Aorta (tissue), 5 donors: ENCODE data around the gene MVK. TPM values are rescaled to one million over a fixed set of nuclear protein-coding genes. Genes with fewer than 3 reads are reported as not detected.

Experiments used
- ATAC-seq: fragments of 200-7000 bp; cut with Tn5 transposase; one replicate; pipeline ENCODE4 v1.9.1; 2022; ENCODE audit warnings: moderate library complexity; ENCODE audit not compliant: low FRiP score
- DNase-seq, 2 donors: peaks; one replicate each; pipeline ENCODE4 v3.0.0-alpha.2; 2020
- H3K27ac ChIP-seq, 2 donors: one replicate each; pipeline ENCODE4 v1.5.1; 2013; ENCODE audit warnings: low read length in 2 of 2, mild to moderate bottlenecking in 2 of 2, moderate library complexity in 2 of 2, control low read depth in 1 of 2, inconsistent platforms in 1 of 2, low read depth in 1 of 2
- H3K27me3 ChIP-seq, 2 donors: one replicate each; pipeline ENCODE4 v1.6.1; 2013; ENCODE audit warnings: control low read depth in 1 of 2, low read length in 1 of 2, mild to moderate bottlenecking in 1 of 2, moderate library complexity in 1 of 2; ENCODE audit not compliant: insufficient read depth in 2 of 2, control insufficient read depth in 1 of 2
- H3K36me3 ChIP-seq, 2 donors: one replicate each; pipeline ENCODE4 v1.6.1; 2013; ENCODE audit warnings: control low read depth in 1 of 2, low read length in 1 of 2, mild to moderate bottlenecking in 1 of 2; ENCODE audit not compliant: insufficient read depth in 2 of 2, control insufficient read depth in 1 of 2
- H3K4me1 ChIP-seq, 2 donors: one replicate each; pipeline ENCODE4 v1.6.1; 2013; ENCODE audit warnings: low read length in 2 of 2, control low read depth in 1 of 2, mild to moderate bottlenecking in 1 of 2, moderate library complexity in 1 of 2; ENCODE audit not compliant: insufficient read depth in 2 of 2, control insufficient read depth in 1 of 2
- H3K4me3 ChIP-seq, 2 donors: one replicate each; pipeline ENCODE4 v1.5.1; 2013; ENCODE audit warnings: low read length in 2 of 2, control low read depth in 1 of 2, mild to moderate bottlenecking in 1 of 2
- H3K9me3 ChIP-seq: one replicate; pipeline ENCODE4 v1.6.1; 2013; ENCODE audit warnings: mild to moderate bottlenecking, low read length; ENCODE audit not compliant: control insufficient read depth
- WGBS, 2 donors: extraction: QIAGEN DNeasy Blood & Tissue Kit; methylation state at CpG; one replicate each; pipeline ENCODE4 v1.1.7; 2013; 5-methylcytosine and 5-hydroxymethylcytosine counted together
- intact Hi-C, 2 donors: fragments of 100-400 bp; cut with DNase I; formaldehyde crosslinking; loops; one replicate each; pipeline versions ENCODE4 v1.14.2 to v1.15.0; 2022
- polyA plus RNA-seq, 2 donors: library from polyadenylated mRNA; stranded (reverse); fragments of 200-250 nt; gene quantifications; one replicate each; pipeline ENCODE4 v1.2.3, GENCODE V29; 2013
- total RNA-seq, 2 donors: library from RNA; stranded (reverse); fragmentation: NEBNext Ultra II Directional; extraction: Animal tissue kit (Norgen Biotek cat#: 25700); gene quantifications; one replicate each; pipeline ENCODE4 v1.2.1, GENCODE V29; 2021
- donor health status: healthy with polysubstance abuse.
- donor health status: Bipolar disorder and iron deficiency.
- donor health status: DM: no; HTN: no; CAD: no.
- donor health status: DM: no; HTN: no; CAD: no.
- donor health status: DM: yes; HTN: yes; CAD: no.

The MVK gene
- total and polyA plus RNA-seq, 4 donors = 8.5 to 14.3 (median 12.5) TPM

DNA sequence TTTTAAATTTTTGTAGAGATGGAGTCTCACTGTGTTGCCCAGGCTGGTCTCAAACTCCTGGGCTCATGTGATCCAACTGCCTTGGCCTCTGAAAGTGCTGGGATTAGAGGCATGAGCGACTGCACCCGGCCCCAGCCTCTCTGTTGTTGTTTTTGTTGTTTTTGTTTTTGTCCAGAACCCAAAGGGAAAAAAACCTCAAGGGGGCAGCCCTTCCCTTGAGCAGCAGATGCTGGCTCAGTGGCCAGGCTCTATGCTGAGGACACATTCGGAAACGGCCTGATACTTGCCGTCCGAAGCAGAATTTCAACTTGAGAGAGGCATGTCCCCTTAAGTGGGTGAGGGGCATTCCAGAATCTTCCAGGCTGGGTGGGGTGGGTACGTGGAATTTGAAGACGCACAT is 6.7 kb downstream of the MVK start:
- 79 to 85% methylated on average over 8 of the region's 8 CpGs for WGBS, 2 donors

DNA sequence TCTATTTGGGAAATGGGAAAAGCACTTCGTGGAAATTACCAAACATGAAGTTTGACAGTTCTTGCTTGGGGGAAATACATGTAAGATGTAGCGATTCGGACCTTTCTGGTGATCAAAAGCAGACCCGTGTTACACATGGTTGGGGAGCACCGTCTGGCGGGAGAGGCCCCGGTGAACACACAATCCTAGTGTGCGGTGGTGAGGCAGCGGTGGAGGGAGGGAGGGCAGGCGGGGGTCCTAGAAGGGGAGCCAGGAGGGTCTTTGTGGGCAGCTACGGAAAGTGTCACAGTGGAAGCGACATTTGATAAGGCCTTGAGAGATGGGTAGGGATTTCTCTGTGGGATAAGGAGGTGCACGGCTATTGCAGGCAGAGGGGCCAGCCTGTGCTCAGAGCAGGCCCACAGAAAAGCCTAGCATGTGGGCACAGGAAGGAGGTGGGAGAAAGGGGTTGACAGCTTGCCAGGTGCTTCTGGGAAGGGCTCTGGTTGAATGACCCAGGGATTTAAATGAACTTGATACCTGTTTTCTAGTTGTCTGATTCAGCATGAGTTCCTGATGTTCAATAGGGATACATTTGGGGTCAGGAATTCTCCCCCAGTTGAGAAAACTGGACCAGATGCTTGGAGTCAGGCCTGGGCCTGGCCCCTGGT is 7.2 kb downstream of the MVK start:
- H3K4me1 ChIP-seq = no peaks in the 10 kb centered on the region
- WGBS, 2 donors = 92 to 93% methylated on average over 13 of the region's 13 CpGs
- no peaks in the 10 kb centered on the region for H3K27me3 ChIP-seq
- H3K4me3 ChIP-seq = no peak overlapping the region
- no peak for ATAC-seq
- H3K27ac ChIP-seq = no peak overlapping the region
- intact Hi-C loops = no loop called here
- peaks cover 4 to 6% of the 10 kb centered on the region in 2 donors for H3K36me3 ChIP-seq
- no peaks in the 10 kb centered on the region for H3K9me3 ChIP-seq
- no peak for DNase-seq

More for the DNA sequence above, 6.7 kb downstream of the MVK start:
- no peak overlapping the region for H3K27ac ChIP-seq
- H3K36me3 ChIP-seq = peaks cover 4 to 6% of the 10 kb centered on the region in 2 donors
- no peak overlapping the region for H3K4me3 ChIP-seq
- intact Hi-C loops = no loop called here
- DNase-seq (no peak), ATAC-seq (no peak)
- H3K9me3 ChIP-seq = no peaks in the 10 kb centered on the region
- H3K27me3 ChIP-seq = no peaks in the 10 kb centered on the region
- no peaks in the 10 kb centered on the region for H3K4me1 ChIP-seq

DNA sequence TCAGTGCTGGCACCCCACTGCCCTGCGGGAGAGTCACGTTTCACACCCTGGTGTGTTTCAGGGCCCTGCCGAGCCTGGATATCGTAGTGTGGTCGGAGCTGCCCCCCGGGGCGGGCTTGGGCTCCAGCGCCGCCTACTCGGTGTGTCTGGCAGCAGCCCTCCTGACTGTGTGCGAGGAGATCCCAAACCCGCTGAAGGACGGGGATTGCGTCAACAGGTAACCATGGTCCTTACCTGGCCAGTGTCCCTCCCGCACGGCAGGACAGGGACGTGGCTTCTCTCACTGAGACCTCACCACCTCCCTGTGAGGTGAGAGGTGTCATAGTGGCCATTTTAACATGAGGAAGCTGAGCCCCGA is 7.7 kb downstream of the MVK start:
- Histone ChIP-seq H3K4me1 (no peaks in the 10 kb centered on the region), H3K27me3 (no peaks in the 10 kb centered on the region), H3K4me3 (no peak overlapping the region), H3K27ac (no peak overlapping the region), H3K36me3 (peaks cover 4 to 6% of the 10 kb centered on the region in 2 donors), H3K9me3 (no peaks in the 10 kb centered on the region)
- intact Hi-C loops = no loop called here
- no peak for ATAC-seq
- no peak for DNase-seq
- WGBS, 2 donors = 91% methylated on average over 18 of the region's 18 CpGs

DNA sequence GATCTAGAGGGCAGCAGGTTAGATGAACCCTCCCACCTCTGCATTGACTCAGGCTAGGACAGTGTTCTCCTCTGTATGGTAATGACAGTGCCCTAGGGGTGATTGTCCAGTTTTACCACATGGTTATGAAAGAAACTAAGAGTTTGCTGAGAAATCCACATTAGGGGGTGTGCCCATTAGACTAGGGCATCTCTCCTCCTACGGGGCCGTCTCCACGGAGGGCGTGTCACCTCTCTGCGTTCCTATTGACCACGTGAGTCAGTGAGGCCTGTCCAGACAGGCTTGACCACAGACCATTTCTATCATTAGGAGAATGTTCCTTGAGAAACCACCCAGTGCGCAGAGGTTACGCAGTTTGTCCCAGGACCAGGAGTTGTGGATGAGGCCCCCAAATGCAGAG is 8.3 kb downstream of the MVK start:
- 90 to 91% methylated on average over 8 of the region's 8 CpGs for WGBS, 2 donors
- H3K36me3 ChIP-seq = peaks cover 4 to 6% of the 10 kb centered on the region in 2 donors

DNA sequence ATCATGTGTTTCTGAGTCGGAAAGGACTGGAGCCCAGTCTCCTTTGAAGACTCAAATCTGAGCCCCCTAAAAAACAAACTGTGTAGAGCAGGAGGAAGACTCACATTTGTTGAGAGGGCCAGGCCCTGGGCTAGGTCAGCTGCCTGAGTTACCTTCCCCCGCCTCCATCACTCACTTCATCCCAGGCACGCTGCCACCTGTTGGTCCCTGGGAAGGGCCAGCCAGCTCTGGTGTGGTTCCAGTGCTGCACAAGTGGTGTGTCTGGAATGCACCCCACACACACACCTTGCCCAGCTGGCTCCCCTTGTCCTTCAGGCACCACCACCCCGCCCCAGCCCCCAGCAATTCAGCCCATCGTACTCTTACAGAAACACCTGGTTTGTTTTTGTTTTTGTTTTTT is 9.0 kb downstream of the MVK start:
- intact Hi-C loops = no loop called here
- Histone ChIP-seq H3K36me3 (peaks cover 4 to 6% of the 10 kb centered on the region in 2 donors), H3K27me3 (no peaks in the 10 kb centered on the region), H3K4me3 (no peak overlapping the region), H3K4me1 (no peaks in the 10 kb centered on the region), H3K27ac (no peak overlapping the region), H3K9me3 (no peaks in the 10 kb centered on the region)
- 88% methylated on average over 5 of the region's 5 CpGs for WGBS, 2 donors
- ATAC-seq = no peak
- DNase-seq = no peak

More for the DNA sequence above, 8.3 kb downstream of the MVK start:
- Histone ChIP-seq H3K9me3 (no peaks in the 10 kb centered on the region), H3K27ac (no peak overlapping the region), H3K27me3 (no peaks in the 10 kb centered on the region), H3K4me3 (no peak overlapping the region), H3K4me1 (no peaks in the 10 kb centered on the region)
- ATAC-seq = no peak
- no peak for DNase-seq
- intact Hi-C loops = no loop called here

DNA sequence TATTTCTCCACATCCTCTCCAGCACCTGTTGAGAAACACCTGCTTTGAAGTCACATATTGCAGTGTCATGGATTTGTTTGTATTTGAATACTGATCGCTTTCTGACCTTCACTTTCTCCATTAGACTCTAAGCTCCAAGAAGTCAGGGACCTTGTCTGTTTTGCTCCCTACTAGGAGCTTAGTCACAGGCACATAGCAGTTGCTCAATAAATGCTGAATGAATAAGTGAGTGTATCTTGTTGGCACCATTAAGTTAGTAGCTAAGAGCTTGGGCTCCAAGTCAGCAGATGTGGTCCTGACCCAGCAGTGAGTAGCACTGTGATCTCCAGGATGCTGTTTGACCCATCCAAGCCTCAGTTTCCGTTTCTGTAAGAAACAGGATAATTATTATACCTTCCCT is 10.1 kb downstream of the MVK start:
- ATAC-seq (no peak), DNase-seq (no peak)
- intact Hi-C loops = no loop called here
- Histone ChIP-seq H3K4me3 (no peak overlapping the region), H3K36me3 (peaks cover 0 to 4% of the 10 kb centered on the region in 2 donors), H3K27me3 (no peaks in the 10 kb centered on the region), H3K27ac (no peak overlapping the region), H3K4me1 (no peaks in the 10 kb centered on the region), H3K9me3 (no peaks in the 10 kb centered on the region)
- WGBS, 2 donors = 94 to 95% methylated on average over 2 of the region's 2 CpGs

DNA sequence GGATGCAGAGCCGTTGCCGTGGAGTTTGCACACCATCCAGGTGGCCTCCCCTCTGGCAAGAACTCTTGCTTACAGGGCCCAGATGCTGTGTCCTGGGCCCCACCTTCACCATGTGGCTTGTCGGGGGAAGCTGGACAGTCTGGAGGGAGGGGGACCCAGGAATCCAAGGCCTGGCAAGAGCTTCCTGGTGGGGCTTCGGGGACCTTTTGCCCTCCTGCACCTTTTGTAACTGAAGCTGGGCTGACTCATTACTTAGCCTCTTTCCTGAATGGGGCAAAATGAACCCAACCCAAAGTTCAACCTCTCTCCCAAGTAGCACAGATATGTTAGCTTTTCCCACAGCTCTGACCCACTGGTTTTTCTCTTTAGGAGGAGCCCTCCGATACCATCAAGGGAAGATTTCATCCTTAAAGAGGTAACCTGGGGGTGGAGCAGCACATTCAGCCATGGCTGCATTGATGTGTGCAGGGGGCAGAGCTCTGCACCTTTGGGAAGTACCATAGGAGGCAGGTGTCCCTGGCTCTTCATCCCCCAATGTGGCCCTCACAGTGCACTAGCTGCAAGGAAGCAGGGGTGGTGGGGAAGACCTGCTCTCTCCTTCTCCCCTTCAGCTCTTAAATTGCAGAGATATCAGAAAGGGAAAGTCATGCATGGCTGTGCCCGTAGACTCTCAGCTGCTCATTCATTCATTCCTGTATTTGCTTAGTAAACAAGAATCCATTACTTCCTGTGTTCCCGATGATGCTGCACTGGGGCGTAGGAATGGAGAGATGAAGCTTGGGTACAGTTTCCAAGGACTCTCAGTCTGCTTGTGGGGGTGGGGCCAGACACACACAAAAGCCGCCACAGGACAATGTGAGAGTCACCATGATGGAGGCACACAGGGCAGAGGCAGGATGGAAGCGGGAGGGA is 13.0 kb downstream of the MVK start:
- H3K4me1 ChIP-seq = no peaks in the 10 kb centered on the region
- no peak overlapping the region for H3K27ac ChIP-seq
- WGBS, 2 donors = 89 to 90% methylated on average over 10 of the region's 10 CpGs
- H3K9me3 ChIP-seq = no peaks in the 10 kb centered on the region
- ATAC-seq = no peak
- H3K4me3 ChIP-seq = no peak overlapping the region
- H3K36me3 ChIP-seq = no peaks in the 10 kb centered on the region
- intact Hi-C loops = no loop called here
- DNase-seq = no peak
- H3K27me3 ChIP-seq = no peaks in the 10 kb centered on the region

DNA sequence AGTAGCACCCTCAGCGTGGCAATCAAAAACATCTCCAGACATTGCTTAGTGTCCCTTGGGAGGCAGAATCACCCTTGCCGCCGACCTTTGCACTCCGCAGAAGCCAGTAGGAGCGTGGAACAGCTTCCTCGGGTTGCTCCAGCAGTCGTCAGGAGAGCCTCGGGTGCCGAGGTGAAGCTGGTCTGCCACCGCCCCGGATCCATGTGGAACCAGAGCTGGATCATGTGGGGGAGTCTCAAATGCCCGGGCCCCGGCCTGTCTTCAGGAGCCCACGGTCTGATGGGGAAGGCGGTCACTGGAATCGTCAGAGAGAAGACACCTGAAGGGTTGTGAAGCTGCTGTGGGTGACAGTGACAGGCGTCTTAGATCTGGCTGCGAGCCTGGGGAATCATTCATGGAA is 14.3 kb downstream of the MVK start:
- DNase-seq (no peak), ATAC-seq (no peak)
- intact Hi-C loops = no loop called here
- Histone ChIP-seq H3K27me3 (no peaks in the 10 kb centered on the region), H3K36me3 (peaks cover 0 to 2% of the 10 kb centered on the region in 2 donors), H3K4me3 (no peak overlapping the region), H3K4me1 (no peaks in the 10 kb centered on the region), H3K27ac (no peak overlapping the region), H3K9me3 (no peaks in the 10 kb centered on the region)
- 93 to 94% methylated on average over 18 of the region's 18 CpGs for WGBS, 2 donors
